ENCODE measurements around the gene OLFM2.

GRCh38 chr19:9935506-9936325, 599 bp downstream of the OLFM2 start:
- no peak for TF ChIP-seq EZH2 (IDR thresholded peaks at IDR 0.05; ENCODE audit: insufficient read depth, poor library complexity, severe bottlenecking)
- TF ChIP-seq EZH2phosphoT487 (IDR thresholded peaks at IDR 0.05; ENCODE audit: insufficient read depth, low read depth) = no peak
